ENCODE results near the gene EPB41L1. TPM values are rescaled to one million over a fixed set of nuclear protein-coding genes. Genes with fewer than 3 reads are reported as not detected.

The EPB41L1 gene
- total RNA-seq, 1 experiment from 2014 or later = 38.7 TPM

DNA sequence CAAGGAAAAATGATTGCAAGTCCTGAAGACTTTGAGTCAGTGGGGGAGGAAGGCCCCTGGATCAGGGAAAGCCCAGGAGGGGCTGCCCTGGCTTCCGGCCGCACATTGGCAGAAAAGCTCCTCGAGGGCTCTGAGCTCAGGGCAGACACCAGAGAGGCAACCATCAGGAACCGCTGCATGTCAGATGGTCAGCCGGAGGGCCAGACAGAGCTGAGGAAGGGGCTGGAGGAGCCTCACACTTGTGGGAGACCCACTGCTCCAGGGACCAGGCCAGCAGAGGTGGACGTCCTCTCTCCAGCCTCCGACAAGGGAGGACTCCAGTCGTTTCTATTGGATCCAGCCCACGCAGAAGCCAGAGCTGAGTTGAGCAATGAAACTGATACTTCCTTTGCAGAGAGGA lies 51.5 kb downstream of the EPB41L1 start (continued):
- TF ChIP-seq FOXK1 (CRISPR knock-in tag; IDR thresholded peaks at IDR 0.05) = no peak
- TF ChIP-seq ZNF512 (CRISPR knock-in tag; IDR thresholded peaks at IDR 0.05; ENCODE audit: borderline replicate concordance) = no peak
- TF ChIP-seq, protein P1, sequence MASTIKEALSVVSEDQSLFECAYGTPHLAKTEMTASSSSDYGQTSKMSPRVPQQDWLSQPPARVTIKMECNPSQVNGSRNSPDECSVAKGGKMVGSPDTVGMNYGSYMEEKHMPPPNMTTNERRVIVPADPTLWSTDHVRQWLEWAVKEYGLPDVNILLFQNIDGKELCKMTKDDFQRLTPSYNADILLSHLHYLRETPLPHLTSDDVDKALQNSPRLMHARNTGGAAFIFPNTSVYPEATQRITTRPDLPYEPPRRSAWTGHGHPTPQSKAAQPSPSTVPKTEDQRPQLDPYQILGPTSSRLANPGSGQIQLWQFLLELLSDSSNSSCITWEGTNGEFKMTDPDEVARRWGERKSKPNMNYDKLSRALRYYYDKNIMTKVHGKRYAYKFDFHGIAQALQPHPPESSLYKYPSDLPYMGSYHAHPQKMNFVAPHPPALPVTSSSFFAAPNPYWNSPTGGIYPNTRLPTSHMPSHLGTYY (CRISPR knock-in tag; IDR thresholded peaks at IDR 0.05) = no peak

- H3K4me3 Mint-ChIP-seq = no peak overlapping the region
- no peaks in the 10 kb centered on the region for H3K9me3 Mint-ChIP-seq
- H3K27me3 Mint-ChIP-seq (ENCODE audit: low read depth) = no peaks in the 10 kb centered on the region
- H3K36me3 Mint-ChIP-seq = no peaks in the 10 kb centered on the region
- H3K27ac Mint-ChIP-seq = no peak overlapping the region
- ChIA-PET CTCF (interaction anchor here (1.3 to 1.5 kb wide), 2 partner anchors 193 to 233 kb away, joined by 4 to 8 read pairs; no protein-coding TSS in a partner anchor), POLR2A (no interaction called here)
- TF ChIP-seq ZNF423 (CRISPR knock-in tag; IDR thresholded peaks at IDR 0.05) = no peak
- no peak for TF ChIP-seq ZNF263 (CRISPR knock-in tag; IDR thresholded peaks at IDR 0.05; ENCODE audit: low read depth)
- H3K4me1 Mint-ChIP-seq = peaks cover 4% of the 10 kb centered on the region
- DNase-seq (ENCODE audit: low spot score) (no peak), ATAC-seq (no peak)
These were observed 52.1 kb downstream of the EPB41L1 start for GRCh38 chr20:36206641-36207040.

DNA sequence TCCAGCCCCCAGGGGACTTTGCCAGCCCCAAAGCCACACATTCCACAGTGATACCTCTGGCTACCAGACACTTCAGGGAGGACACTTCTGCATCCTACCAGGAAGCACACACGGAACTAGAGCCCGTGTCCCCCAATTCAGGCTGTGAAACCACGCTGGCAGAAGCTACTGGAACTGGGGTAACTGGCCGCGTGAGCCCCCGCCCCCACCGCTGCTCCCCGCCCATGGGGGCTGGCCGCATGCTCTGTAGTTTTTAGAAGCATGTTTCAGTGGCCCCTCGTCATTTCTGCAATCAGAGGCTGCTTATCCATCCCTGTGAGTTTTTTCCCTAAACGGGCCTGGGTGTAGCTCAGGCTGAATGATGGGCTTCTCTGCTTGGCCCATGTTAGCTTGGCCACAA lies 53.1 kb downstream of the EPB41L1 start:
- no peak for TF ChIP-seq GABPB1 (CRISPR knock-in tag; IDR thresholded peaks at IDR 0.05)
- TF ChIP-seq CTCF (IDR thresholded peaks at IDR 0.05) = no peak
- no peak for TF ChIP-seq E2F5 (CRISPR knock-in tag; IDR thresholded peaks at IDR 0.05)
- TF ChIP-seq ZNF317 (CRISPR knock-in tag; IDR thresholded peaks at IDR 0.05; ENCODE audit: borderline replicate concordance, low read depth) = no peak
- TF ChIP-seq STAT6 (CRISPR knock-in tag; conservative IDR thresholded peaks at IDR 0.05; ENCODE audit: low read depth) = no peak
- no peak for TF ChIP-seq MAX (CRISPR knock-in tag; IDR thresholded peaks at IDR 0.05)
- TF ChIP-seq MXD4 (CRISPR knock-in tag; IDR thresholded peaks at IDR 0.05; ENCODE audit: borderline replicate concordance) = no peak
- TF ChIP-seq NR1H2 (CRISPR knock-in tag; IDR thresholded peaks at IDR 0.05) = no peak
- TF ChIP-seq FOXJ3 (CRISPR knock-in tag; IDR thresholded peaks at IDR 0.05; ENCODE audit: borderline replicate concordance) = no peak
- no peak for TF ChIP-seq FOXP1 (CRISPR knock-in tag; IDR thresholded peaks at IDR 0.05; ENCODE audit: borderline replicate concordance)
- Mint-ChIP-seq H3K27me3 (ENCODE audit: low read depth) (no peaks in the 10 kb centered on the region), H3K4me3 (no peak overlapping the region), H3K9me3 (no peaks in the 10 kb centered on the region), H3K27ac (no peak overlapping the region), H3K4me1 (peaks cover 4% of the 10 kb centered on the region), H3K36me3 (no peaks in the 10 kb centered on the region)
- ChIA-PET CTCF (interaction anchor here (0.7 to 1.5 kb wide), 2 partner anchors 8 to 192 kb away, joined by 5 to 8 read pairs; no protein-coding TSS in a partner anchor), POLR2A (no interaction called here)
- ATAC-seq = no peak
- DNase-seq (ENCODE audit: low spot score) = no peak
